Ascending aorta (tissue), 2 donors: Measurements from ENCODE around the gene NUTF2. TPM values are rescaled to one million over a fixed set of nuclear protein-coding genes. Genes with fewer than 3 reads are reported as not detected.

Experiments used
- DNase-seq, 2 donors: peaks; one replicate each; pipeline ENCODE4 v3.0.0-alpha.2; 2019; ENCODE audit warnings: low spot score in 2 of 2
- H3K27ac ChIP-seq, 2 donors: fragments of 200-600 bp; sonication (generic); one replicate each; pipeline ENCODE4 v1.5.1; 2016 to 2017; ENCODE audit warnings: mild to moderate bottlenecking in 1 of 2
- H3K27me3 ChIP-seq: fragments of 200-600 bp; sonication (generic); one replicate; pipeline ENCODE4 v1.5.1; 2017
- H3K36me3 ChIP-seq, 2 donors: fragments of 200-600 bp; sonication (generic); one replicate each; pipeline ENCODE4 v1.5.1; 2016
- H3K4me1 ChIP-seq, 2 donors: fragments of 200-600 bp; sonication (generic); one replicate each; pipeline ENCODE4 v1.5.1; 2016 to 2017; ENCODE audit warnings: mild to moderate bottlenecking in 1 of 2
- H3K4me3 ChIP-seq, 2 donors: fragments of 200-600 bp; sonication (generic); one replicate each; pipeline ENCODE4 v1.5.1; 2016 to 2017; ENCODE audit warnings: mild to moderate bottlenecking in 1 of 2
- H3K9me3 ChIP-seq, 2 donors: fragments of 200-600 bp; sonication (generic); one replicate each; pipeline ENCODE4 v1.5.1; 2016
- intact Hi-C: fragments of 100-400 bp; cut with DNase I; formaldehyde crosslinking; loops from one replicate; pipeline ENCODE4 v1.15.1; 2023
- total RNA-seq: library from RNA; depleted of rRNA; stranded (reverse); fragments of >200 nt; gene quantifications from one replicate; pipeline ENCODE4 v1.1.0, GENCODE V29; 2016
- TF ChIP-seq, protein P1 (sequence below), 3 experiments: fragments of 200-600 bp in 2 of 3; fragments of 450-650 bp in 1 of 3; sonication (generic) in 2 of 3; IDR thresholded peaks; one replicate each; pipeline ENCODE4 v1.5.1; 2016 to 2019; ENCODE audit warnings: antibody characterized with exemption in 3 of 3, mild to moderate bottlenecking in 1 of 3, moderate library complexity in 1 of 3

NUTF2 gene
- total RNA-seq = 156 TPM

GRCh38 chr16:67846320-67847063, at the start of gene NUTF2:
TSS of gene NUTF2 (plus strand) at chr16:67846933. CDS start at chr16:67865131, 18,198 bp downstream.
- TF ChIP-seq, protein P1, sequence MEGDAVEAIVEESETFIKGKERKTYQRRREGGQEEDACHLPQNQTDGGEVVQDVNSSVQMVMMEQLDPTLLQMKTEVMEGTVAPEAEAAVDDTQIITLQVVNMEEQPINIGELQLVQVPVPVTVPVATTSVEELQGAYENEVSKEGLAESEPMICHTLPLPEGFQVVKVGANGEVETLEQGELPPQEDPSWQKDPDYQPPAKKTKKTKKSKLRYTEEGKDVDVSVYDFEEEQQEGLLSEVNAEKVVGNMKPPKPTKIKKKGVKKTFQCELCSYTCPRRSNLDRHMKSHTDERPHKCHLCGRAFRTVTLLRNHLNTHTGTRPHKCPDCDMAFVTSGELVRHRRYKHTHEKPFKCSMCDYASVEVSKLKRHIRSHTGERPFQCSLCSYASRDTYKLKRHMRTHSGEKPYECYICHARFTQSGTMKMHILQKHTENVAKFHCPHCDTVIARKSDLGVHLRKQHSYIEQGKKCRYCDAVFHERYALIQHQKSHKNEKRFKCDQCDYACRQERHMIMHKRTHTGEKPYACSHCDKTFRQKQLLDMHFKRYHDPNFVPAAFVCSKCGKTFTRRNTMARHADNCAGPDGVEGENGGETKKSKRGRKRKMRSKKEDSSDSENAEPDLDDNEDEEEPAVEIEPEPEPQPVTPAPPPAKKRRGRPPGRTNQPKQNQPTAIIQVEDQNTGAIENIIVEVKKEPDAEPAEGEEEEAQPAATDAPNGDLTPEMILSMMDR (IDR thresholded peaks at IDR 0.05) = no peak
- H3K36me3 ChIP-seq = no peaks in the 10 kb centered on the region
- intact Hi-C loops = loop anchor here (1.0 to 10.0 kb wide), 6 partner anchors 16 to 1488 kb away; partner anchors contain the start of genes COG8, EDC4, FHOD1 and NIP7
- H3K9me3 ChIP-seq = no peaks in the 10 kb centered on the region
- H3K27me3 ChIP-seq = no peaks in the 10 kb centered on the region
- peak within 1 kb of the TSS; percentile 96 to 97 for H3K4me3 ChIP-seq
- peak within 1 kb of the TSS; percentile 92 to 98 for H3K27ac ChIP-seq
- peak; percentile 79 to 97 for DNase-seq
- H3K4me1 ChIP-seq = peaks cover 42% of the 10 kb centered on the region in 2 donors

GRCh38 chr16:67800338-67800926, 46.3 kb upstream of the NUTF2 start:
- intact Hi-C loops = loop anchor here (10.0 kb wide), 1 partner anchor 556 kb away; the partner anchor contains the start of genes FHOD1 and SLC9A5
- DNase-seq = no peak
- Histone ChIP-seq H3K36me3 (peaks cover 10 to 11% of the 10 kb centered on the region in 2 donors), H3K9me3 (no peaks in the 10 kb centered on the region), H3K27me3 (no peaks in the 10 kb centered on the region), H3K4me3 (no peak overlapping the region), H3K4me1 (peaks cover 0 to 8% of the 10 kb centered on the region in 2 donors), H3K27ac (no peak overlapping the region)
- TF ChIP-seq, protein P1 (IDR thresholded peaks at IDR 0.05) = no peak

DNA sequence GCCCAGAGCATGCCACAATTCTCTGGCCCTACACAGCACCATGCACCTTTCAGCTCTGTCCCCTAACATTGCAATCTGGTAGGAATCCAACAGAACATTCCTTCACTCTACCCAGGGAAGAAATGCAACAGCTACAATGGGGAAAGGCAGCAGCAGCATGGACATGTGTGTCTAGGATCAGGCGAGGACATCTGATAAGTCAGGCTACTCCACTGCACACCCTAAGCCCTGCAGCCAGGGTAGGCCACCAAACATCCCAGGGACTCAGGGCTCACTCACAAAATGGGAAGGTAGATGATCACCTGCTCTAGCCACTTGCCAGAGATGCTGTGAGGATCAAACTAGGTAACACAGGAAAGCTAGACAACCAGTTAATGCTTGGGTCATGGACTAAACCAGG, 45.5 kb upstream of the NUTF2 start:
- TF ChIP-seq, protein P1 (IDR thresholded peaks at IDR 0.05) = no peak
- Histone ChIP-seq H3K4me1 (peaks cover 0 to 8% of the 10 kb centered on the region in 2 donors), H3K27ac (no peak overlapping the region), H3K4me3 (no peak overlapping the region), H3K27me3 (no peaks in the 10 kb centered on the region), H3K36me3 (peaks cover 10 to 11% of the 10 kb centered on the region in 2 donors), H3K9me3 (no peaks in the 10 kb centered on the region)
- DNase-seq = no peak
- intact Hi-C loops = loop anchor here (10.0 kb wide), 1 partner anchor 556 kb away; the partner anchor contains the start of genes FHOD1 and SLC9A5

GRCh38 chr16:67801883-67802282, 44.9 kb upstream of the NUTF2 start:
- Histone ChIP-seq H3K27ac (no peak overlapping the region), H3K4me3 (no peak overlapping the region), H3K27me3 (no peaks in the 10 kb centered on the region), H3K4me1 (peaks cover 0 to 8% of the 10 kb centered on the region in 2 donors), H3K9me3 (no peaks in the 10 kb centered on the region), H3K36me3 (peaks cover 10 to 11% of the 10 kb centered on the region in 2 donors)
- no peak for DNase-seq
- intact Hi-C loops = loop anchor here (10.0 kb wide), 1 partner anchor 557 kb away; the partner anchor contains the start of genes FHOD1 and SLC9A5
- TF ChIP-seq, protein P1 (IDR thresholded peaks at IDR 0.05) = no peak

- TF ChIP-seq, protein P1 (IDR thresholded peaks at IDR 0.05) = no peak
Measured at GRCh38 chr16:67803894-67804293, 42.8 kb upstream of the NUTF2 start.

More at GRCh38 chr16:67803894-67804293, 42.8 kb upstream of the NUTF2 start:
- DNase-seq = no peak
- no peak overlapping the region for H3K4me3 ChIP-seq
- H3K27me3 ChIP-seq = no peaks in the 10 kb centered on the region
- no peaks in the 10 kb centered on the region for H3K9me3 ChIP-seq
- intact Hi-C loops = loop anchor here (10.0 kb wide), 1 partner anchor 559 kb away; the partner anchor contains the start of genes FHOD1 and SLC9A5
- no peak overlapping the region for H3K27ac ChIP-seq
- H3K4me1 ChIP-seq = peaks cover 0 to 12% of the 10 kb centered on the region in 2 donors
- peaks cover 10 to 11% of the 10 kb centered on the region in 2 donors for H3K36me3 ChIP-seq
